IPS-20b (cell line): ENCODE data around the gene ITGA11.

Source experiments
- H3K27ac ChIP-seq: one replicate; pipeline ENCODE4 v1.5.1; 2013; ENCODE audit warnings: low read length
- H3K27me3 ChIP-seq: 2 replicates; pipeline ENCODE4 v1.6.1; 2013; ENCODE audit warnings: mild to moderate bottlenecking, low read length, inconsistent platforms; ENCODE audit not compliant: insufficient read depth
- H3K36me3 ChIP-seq: 2 replicates; pipeline ENCODE4 v1.6.1; 2013; ENCODE audit warnings: low read depth, mild to moderate bottlenecking, inconsistent platforms, low read length, moderate library complexity; ENCODE audit not compliant: insufficient read depth
- H3K4me1 ChIP-seq: 2 replicates; pipeline ENCODE4 v1.6.1; 2013; ENCODE audit warnings: mild to moderate bottlenecking, control low read depth, inconsistent platforms, low read length, moderate library complexity; ENCODE audit not compliant: insufficient read depth
- H3K4me3 ChIP-seq: 2 replicates; pipeline ENCODE4 v1.5.1; 2013; ENCODE audit warnings: mild to moderate bottlenecking, low read length, inconsistent platforms
- H3K9ac ChIP-seq: 2 replicates; pipeline ENCODE4 v1.6.1; 2013; ENCODE audit warnings: low read depth, mild to moderate bottlenecking, inconsistent platforms, low read length, moderate library complexity
- H3K9me3 ChIP-seq: 2 replicates; pipeline ENCODE4 v1.6.1; 2013; ENCODE audit warnings: mild to moderate bottlenecking, low read depth, low read length, inconsistent platforms; ENCODE audit not compliant: insufficient read depth

Gene ITGA11

GRCh38 chr15:68414206-68414555 is 17.8 kb downstream of the ITGA11 start:
- H3K27me3 ChIP-seq = no peaks in the 10 kb centered on the region

GRCh38 chr15:68413363-68414205 is 18.4 kb downstream of the ITGA11 start:
- H3K27me3 ChIP-seq = no peaks in the 10 kb centered on the region
- no peaks in the 10 kb centered on the region for H3K4me1 ChIP-seq
- no peak overlapping the region for H3K4me3 ChIP-seq
- no peaks in the 10 kb centered on the region for H3K36me3 ChIP-seq
- H3K9me3 ChIP-seq = no peaks in the 10 kb centered on the region
- H3K9ac ChIP-seq = no peak overlapping the region
- H3K27ac ChIP-seq = no peak overlapping the region

More at GRCh38 chr15:68414206-68414555, 17.8 kb downstream of the ITGA11 start:
- Histone ChIP-seq H3K36me3 (no peaks in the 10 kb centered on the region), H3K4me3 (no peak overlapping the region), H3K9ac (no peak overlapping the region), H3K9me3 (no peaks in the 10 kb centered on the region), H3K27ac (no peak overlapping the region), H3K4me1 (no peaks in the 10 kb centered on the region)

GRCh38 chr15:68412218-68412617 is 19.7 kb downstream of the ITGA11 start:
- Histone ChIP-seq H3K27ac (no peak overlapping the region), H3K4me1 (no peaks in the 10 kb centered on the region), H3K4me3 (no peak overlapping the region), H3K27me3 (no peaks in the 10 kb centered on the region; the same call in 1 of the 2 replicates), H3K9ac (no peak overlapping the region), H3K9me3 (no peaks in the 10 kb centered on the region), H3K36me3 (no peaks in the 10 kb centered on the region)

GRCh38 chr15:68411735-68412134 is 20.2 kb downstream of the ITGA11 start:
- Histone ChIP-seq H3K36me3 (no peaks in the 10 kb centered on the region), H3K27me3 (no peaks in the 10 kb centered on the region; the same call in 1 of the 2 replicates), H3K27ac (no peak overlapping the region), H3K9ac (no peak overlapping the region), H3K4me3 (no peak overlapping the region), H3K4me1 (no peaks in the 10 kb centered on the region), H3K9me3 (no peaks in the 10 kb centered on the region)

- H3K27me3 ChIP-seq = no peaks in the 10 kb centered on the region; the same call in 1 of the 2 replicates
- no peak overlapping the region for H3K4me3 ChIP-seq
- no peak overlapping the region for H3K9ac ChIP-seq
- H3K27ac ChIP-seq = no peak overlapping the region
- H3K4me1 ChIP-seq = no peaks in the 10 kb centered on the region
- H3K9me3 ChIP-seq = no peaks in the 10 kb centered on the region
- H3K36me3 ChIP-seq = no peaks in the 10 kb centered on the region
Measured at GRCh38 chr15:68411343-68411675, 20.7 kb downstream of the ITGA11 start.

GRCh38 chr15:68410466-68411342 is 21.3 kb downstream of the ITGA11 start:
- Histone ChIP-seq H3K36me3 (no peaks in the 10 kb centered on the region), H3K27me3 (no peaks in the 10 kb centered on the region; the same call in 1 of the 2 replicates), H3K9ac (no peak overlapping the region), H3K4me1 (no peaks in the 10 kb centered on the region), H3K9me3 (no peaks in the 10 kb centered on the region), H3K4me3 (no peak overlapping the region), H3K27ac (no peak overlapping the region)

GRCh38 chr15:68409736-68410370 is 22.1 kb downstream of the ITGA11 start:
- Histone ChIP-seq H3K36me3 (no peaks in the 10 kb centered on the region), H3K9ac (no peak overlapping the region), H3K4me3 (no peak overlapping the region), H3K9me3 (no peaks in the 10 kb centered on the region), H3K27ac (no peak overlapping the region), H3K4me1 (no peaks in the 10 kb centered on the region), H3K27me3 (no peaks in the 10 kb centered on the region; the same call in 1 of the 2 replicates)

- Histone ChIP-seq H3K4me3 (no peak overlapping the region), H3K4me1 (no peaks in the 10 kb centered on the region), H3K9ac (no peak overlapping the region)
Measured at GRCh38 chr15:68408971-68409370, 23.0 kb downstream of the ITGA11 start.

GRCh38 chr15:68407886-68408881 is 23.8 kb downstream of the ITGA11 start:
- H3K9ac ChIP-seq = no peak overlapping the region
- no peaks in the 10 kb centered on the region for H3K4me1 ChIP-seq
- H3K36me3 ChIP-seq = no peaks in the 10 kb centered on the region
- no peak overlapping the region for H3K4me3 ChIP-seq
- H3K27ac ChIP-seq = no peak overlapping the region
- no peaks in the 10 kb centered on the region for H3K9me3 ChIP-seq
- no peaks in the 10 kb centered on the region; the same call in 1 of the 2 replicates for H3K27me3 ChIP-seq

More at GRCh38 chr15:68408971-68409370, 23.0 kb downstream of the ITGA11 start:
- H3K27me3 ChIP-seq = no peaks in the 10 kb centered on the region; the same call in 1 of the 2 replicates
- no peaks in the 10 kb centered on the region for H3K9me3 ChIP-seq
- H3K27ac ChIP-seq = no peak overlapping the region
- no peaks in the 10 kb centered on the region for H3K36me3 ChIP-seq

- Histone ChIP-seq H3K9ac (no peak overlapping the region), H3K27ac (no peak overlapping the region), H3K4me1 (no peaks in the 10 kb centered on the region), H3K36me3 (no peaks in the 10 kb centered on the region), H3K4me3 (no peak overlapping the region), H3K9me3 (no peaks in the 10 kb centered on the region), H3K27me3 (no peaks in the 10 kb centered on the region; the same call in 1 of the 2 replicates)
Measured at GRCh38 chr15:68407141-68407885, 24.6 kb downstream of the ITGA11 start.
